HG02970 (cell line): ENCODE data around the gene RAP2A.
A peak's percentile ranks its signal among the peaks of the same experiment; 100 is the strongest.

Experiments
- ATAC-seq: cut with Tn5 transposase; IDR thresholded peaks from one replicate; pipeline ENCODE4 v1.9.1; 2021; ENCODE audit warnings: mild to moderate bottlenecking, moderate library complexity, moderate number of reproducible peaks; ENCODE audit not compliant: unreplicated experiment, low FRiP score

The RAP2A gene

GRCh38 chr13:97445522-97446187 lies 11.7 kb downstream of the RAP2A start:
- ATAC-seq: no peak

DNA sequence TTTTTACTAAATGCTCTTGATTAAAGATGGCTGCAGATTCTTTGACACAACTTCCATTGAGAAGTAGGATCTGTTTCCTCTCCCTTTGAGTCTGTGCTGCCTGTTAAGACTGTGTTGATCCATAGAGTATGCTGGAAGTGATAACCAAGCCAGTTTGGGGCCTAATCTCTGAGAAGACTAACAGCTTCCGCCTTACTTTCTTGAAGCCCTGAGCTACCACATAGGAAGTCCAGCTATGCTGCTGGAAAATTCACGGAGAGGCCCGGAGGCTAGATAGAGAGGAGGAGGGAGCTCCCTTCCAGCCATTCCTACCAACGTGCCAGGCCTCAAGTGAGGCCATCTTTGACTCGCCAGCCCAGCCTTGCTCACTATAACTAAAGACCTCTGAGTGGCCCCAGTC lies 12.5 kb downstream of the RAP2A start:
- no peak for ATAC-seq

- no peak for ATAC-seq
These were observed 14.7 kb downstream of the RAP2A start for GRCh38 chr13:97448503-97449251.

DNA sequence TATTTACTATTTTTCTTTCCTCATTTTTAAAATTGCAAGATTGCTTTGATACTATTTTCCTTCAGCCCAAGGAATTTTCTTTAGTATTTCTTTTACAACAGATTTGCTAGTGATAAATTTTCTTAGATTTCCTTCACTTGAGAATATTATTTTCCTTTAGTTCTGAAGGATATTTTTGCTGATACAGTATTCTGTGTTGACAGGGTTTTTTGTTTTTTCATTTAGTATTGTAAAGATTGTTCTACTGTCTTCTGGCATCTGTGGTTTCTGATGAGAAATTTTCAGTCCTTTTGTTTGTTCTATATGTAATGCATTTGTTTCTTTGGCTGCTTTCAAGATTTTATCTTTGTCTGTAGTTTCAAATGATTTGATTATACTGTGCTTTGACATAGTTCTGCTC lies 20.7 kb downstream of the RAP2A start:
- no peak for ATAC-seq

- no peak for ATAC-seq
These were observed 22.1 kb downstream of the RAP2A start for GRCh38 chr13:97456047-97456446.

DNA sequence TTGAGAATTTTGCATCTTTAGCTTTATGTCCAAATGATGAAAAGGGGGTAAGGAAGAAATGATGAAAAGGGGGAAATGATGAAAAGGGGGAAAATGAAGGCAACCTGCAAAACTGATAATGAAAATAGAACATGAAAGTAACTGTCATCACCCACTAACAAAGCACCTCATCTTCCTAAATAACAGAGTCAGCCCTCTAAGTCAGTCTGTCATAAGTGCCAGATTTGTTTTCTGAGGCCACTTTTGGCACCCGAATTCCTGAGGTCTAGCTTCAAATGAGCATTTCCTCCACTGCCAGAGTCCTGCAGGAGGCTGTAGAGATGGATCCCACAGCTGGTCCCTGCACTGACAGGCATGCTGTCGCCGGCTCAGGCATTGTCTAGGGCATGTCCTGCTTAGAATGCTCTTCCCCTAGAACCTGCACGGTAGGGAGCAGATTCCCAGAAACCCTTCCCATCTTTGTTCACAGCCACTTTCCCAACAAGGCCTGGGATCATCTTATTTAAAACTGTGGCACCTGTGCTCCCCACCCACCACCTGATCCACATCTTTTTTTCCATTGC lies 25.3 kb downstream of the RAP2A start:
- peak; percentile 35 for ATAC-seq

DNA sequence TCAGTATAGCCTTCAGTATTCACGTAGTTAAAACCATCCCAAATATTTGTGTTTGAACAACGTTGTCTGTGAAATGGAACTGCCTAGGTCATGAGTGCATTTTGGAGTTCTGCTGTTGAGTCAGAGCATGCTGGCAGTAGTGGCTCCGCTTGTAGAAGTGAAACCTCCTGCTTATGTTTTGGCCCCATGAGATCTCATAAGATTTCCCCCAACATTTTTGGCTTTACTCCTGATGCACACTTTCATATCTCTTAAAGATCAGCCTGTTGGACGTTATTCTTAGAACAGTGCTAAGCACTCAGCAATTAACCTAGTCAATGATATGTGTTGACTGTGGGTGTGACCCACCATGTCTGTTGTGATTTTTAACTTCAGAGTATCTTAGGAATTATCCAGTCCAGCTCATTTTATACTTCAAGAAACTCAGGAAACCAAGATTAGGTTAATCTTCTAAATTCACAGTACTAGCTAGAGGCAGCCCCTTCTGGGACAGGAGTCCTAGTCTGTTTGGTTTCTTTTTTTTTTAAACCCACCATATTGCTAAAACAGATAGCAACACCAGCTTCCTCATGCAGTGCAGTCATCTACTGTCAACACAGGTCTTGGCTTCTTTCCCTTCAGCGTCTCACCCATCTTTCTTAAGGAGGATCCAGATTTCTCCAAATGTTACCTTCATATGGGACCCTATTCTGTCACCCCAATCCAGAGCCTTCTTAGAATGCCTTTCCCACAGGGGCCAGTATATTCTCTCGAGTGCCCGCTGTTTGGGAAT lies 26.2 kb downstream of the RAP2A start:
- ATAC-seq: peak; percentile 89

- ATAC-seq: no peak
These were observed 26.9 kb downstream of the RAP2A start for GRCh38 chr13:97460853-97461252.

- no peak for ATAC-seq
These were observed 30.6 kb downstream of the RAP2A start for GRCh38 chr13:97464561-97464960.

- no peak for ATAC-seq
These were observed 32.8 kb downstream of the RAP2A start for GRCh38 chr13:97466722-97467121.

DNA sequence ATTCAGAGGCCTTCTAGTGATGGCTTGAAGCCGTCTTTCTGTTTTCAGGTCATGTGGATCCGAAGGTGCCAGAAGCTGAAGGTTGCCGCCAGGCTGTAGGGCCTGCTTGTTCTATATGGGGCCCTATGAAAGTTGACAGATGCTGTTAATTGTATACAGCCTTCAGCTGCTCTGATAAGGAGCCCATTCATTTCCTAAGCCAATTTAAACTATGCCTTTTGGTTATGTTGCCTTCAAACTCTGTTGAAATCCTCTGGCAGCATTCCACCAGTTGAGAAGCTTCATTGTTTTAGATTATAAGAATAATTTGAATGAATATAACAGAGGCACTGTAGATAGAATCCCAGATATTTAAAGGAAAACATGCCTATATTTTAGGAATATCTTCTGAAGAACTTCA lies 34.4 kb downstream of the RAP2A start:
- ATAC-seq: no peak

DNA sequence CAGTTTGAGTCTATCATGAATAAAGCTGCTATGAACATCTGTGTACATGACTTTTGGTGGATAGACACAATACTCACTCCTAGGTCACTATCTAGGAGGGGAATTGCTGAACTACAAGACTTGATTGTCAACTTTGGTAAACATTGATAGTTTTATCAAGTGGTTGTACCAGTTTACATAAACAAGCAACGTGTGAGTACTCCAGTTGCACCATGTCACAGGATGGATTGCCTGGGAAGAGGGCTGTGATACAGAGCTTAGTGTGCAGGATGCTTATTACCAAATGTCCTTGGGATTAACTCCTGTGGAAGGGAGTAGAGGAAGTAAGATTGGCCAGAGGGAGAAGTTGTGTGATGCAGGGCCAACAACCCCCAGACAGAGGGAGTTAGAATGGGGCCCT lies 37.7 kb downstream of the RAP2A start:
- no peak for ATAC-seq

GRCh38 chr13:97474349-97474980 lies 40.5 kb downstream of the RAP2A start:
- ATAC-seq: no peak

- no peak for ATAC-seq
These were observed 41.0 kb downstream of the RAP2A start for GRCh38 chr13:97475011-97475410.

DNA sequence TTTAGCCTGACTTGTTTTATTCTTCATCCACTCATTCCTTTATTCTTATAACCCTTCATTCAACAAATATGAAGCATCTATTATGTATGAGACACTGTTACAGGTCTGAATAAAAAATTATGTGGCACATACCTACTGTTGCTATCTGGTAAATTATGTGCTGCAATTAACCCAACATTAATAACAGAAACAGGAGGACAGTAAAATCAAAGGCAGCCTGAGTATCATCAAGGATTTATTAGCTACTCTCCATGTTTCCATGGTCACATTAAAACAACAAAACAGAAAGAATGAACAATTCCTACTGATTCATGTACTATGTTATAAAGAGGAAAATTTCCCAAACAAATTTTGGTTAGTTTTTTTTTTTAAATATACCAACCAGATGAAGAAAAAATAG lies 43.9 kb downstream of the RAP2A start:
- ATAC-seq: no peak

DNA sequence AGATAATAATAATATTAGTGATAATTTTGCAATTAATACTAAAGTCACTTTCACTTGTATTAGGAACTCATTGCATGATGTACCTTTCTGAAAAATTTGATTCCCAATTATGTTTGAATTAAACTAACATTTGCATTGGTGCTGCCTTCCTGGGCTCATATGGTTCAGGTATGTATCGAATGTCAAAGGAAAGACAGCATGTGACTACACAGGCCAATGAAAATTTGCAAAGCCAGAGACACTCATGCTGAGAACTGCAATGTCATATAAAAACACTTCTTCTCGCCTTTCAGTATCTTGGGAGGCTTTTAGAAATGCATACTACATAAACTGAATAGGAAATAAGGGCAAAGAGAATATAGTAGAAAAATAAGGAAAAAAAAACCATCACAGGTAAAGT lies 44.3 kb downstream of the RAP2A start:
- no peak for ATAC-seq

GRCh38 chr13:97483465-97483864 lies 49.5 kb downstream of the RAP2A start:
- ATAC-seq: no peak

GRCh38 chr13:97484301-97484700 lies 50.3 kb downstream of the RAP2A start:
- ATAC-seq: no peak

DNA sequence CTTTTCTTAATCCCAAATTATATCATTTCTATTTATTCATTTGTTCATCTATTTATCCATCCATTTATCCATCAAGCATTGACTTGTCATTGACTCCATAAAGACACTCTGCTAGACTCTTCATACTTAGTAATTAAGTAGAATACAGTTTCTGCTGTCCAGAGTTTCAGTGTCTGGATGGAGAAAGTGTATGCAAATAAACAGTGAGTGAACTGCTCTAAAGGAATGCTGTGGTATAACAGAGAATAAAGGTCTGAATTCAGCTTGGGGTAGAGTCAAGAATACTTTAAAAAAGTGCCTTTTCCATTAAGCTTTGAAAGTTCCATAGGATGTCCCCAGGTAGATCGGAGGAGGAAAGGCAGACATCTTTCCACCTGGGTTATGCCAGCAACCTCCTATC lies 51.4 kb downstream of the RAP2A start:
- ATAC-seq: no peak

DNA sequence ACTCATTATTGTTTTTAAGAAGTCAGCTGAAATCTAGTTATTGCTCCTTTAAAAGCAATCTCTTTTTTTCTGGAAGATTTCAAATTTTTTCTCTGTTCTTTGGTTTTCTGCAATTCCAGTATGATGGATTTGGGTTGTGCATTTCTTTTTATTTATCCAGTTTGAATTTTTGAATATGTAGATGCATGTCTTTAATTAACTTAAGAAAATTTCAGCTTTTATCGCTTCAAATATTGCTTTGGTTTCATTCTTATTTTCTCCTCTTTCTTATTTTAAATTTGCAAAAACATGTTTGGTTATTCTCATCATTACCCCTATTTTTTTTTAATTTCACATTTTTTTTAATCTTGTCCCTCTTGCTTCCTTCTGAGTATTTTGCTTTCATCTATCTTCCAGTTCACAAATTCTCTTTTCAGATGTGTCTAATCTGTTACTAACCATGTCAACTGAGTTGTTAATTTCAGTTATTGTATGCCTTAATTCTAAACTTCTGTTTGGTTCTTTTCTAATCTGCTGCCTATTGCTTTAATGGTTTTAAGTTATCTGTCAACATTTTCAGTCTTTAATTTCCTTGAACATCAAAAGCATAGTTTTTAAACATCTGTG lies 56.8 kb downstream of the RAP2A start:
- no peak for ATAC-seq
